ENCODE measurements around the gene KCNJ8.
"Not testable (repeated sequence)": the region's sequence is repeated elsewhere in the genome, so short reads cannot be mapped to it uniquely, and the experiment has no call there.

Gene KCNJ8

DNA sequence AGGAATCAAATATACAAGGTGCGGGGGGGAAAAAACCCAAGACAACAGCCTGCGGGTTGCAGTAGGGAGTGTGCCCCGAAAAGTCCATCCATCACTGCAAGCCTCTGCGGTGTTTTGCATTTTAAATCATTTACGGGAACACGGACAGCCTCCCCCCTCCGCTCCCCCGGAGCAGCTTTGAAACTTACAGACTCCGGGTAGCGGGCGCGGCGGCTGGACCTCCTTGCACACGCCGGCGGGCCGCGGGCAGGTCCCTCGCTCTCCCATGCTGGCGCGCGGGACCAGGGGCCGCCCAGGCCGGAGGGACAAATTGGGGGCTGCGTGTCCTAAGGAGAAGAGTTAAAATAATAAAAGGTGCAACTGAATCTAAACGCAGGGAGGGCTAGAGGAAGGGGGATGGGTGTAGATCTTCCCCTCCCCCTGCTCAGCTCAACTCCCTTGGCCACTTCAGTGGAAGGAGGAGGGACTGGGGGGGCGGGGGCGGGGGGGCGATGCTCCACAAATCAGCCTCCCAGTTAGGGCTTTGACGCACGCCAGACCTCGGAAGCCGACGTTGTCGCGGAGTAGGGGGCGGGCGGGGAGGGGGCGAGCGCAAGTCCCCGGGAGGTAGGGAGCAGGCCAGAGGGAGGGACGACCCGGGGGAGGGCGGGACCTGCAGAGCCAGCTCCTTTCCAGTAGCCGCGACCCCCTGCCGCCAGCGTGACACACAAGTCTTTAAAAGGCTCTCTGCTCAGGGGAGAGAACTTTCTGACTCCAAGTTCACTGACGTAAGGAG, at the start of gene KCNJ8:
TSS of gene KCNJ8 (minus strand) at position 349 of the 775 bp plus-strand sequence. CDS start 1,090 bp downstream, outside the sequence.
- DNase-seq: no peak

DNA sequence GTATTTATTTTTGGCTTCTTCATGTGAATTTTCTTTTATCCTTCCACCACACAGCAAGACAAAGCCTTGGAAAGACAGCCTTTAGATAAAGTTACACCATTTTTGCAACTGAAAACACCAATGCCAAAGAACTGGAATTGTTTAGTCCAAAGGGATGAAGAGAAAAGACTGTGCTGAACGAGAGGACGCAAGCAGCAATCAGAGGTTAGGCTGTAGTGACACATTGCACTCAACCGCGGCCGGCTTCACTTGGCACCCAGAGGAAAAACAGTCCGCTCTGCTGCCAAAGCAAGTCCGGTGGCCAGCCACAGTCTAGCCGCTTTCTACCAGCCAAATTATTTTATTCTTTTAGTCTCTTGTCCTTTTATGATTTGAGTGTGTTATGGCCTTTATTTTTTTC, 49.1 kb upstream of the KCNJ8 start:
- no peak for DNase-seq

DNA sequence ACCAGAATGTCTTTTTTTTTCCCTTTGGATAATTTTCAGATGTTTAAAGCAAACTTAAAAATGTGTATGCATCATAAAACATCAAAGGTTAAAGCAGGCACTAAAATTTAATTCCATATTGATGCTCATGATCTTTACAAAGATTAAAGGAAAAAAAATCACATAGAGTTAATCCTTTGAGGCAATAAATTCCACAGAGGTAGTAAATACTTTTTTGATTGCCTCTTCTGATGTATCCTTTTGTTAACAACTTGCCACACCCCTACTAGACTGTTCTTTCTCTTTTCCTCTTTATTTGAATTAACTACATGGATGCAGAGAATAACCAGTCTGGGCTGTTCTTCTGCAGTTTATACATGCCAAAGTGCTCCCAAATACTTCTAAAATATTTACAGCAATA, 45.2 kb upstream of the KCNJ8 start:
- no peak for DNase-seq

DNA sequence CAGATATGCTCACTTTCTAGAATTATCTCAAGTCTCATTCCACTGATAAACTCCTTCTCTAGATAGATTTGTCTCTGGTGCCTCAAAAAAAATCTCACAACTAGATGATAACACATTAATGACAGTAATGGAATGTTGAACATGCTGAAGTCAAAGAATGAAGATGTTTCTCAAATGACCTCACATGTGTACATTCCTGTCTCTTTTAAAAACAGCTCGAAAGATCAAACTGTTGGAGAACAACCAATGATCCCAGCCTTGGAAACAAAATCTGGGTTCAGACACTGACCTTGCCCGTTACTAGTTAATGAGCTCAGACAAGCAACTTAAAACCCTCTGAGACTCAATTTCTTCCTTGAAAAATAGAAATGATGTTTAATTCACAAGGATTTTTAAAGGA, 44.7 kb upstream of the KCNJ8 start:
- no peak for DNase-seq

DNA sequence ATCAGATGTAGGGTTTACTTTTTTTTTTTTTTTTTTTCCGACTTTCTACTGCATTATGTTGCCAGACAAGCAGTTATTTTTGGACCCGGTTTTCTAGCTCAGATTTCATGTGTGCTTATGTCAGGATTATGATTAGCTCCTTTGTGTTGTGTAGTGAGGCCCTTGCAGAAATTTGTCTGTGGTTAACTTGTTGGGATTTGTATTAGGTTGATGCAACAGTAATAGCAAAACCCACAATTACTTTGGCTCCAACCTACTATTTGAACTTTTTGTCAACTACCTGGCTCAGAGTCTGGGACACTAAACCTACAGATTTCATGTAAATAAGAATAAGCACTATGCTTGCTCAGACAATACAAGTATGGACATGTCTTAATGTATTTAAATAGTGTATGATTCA, 44.1 kb upstream of the KCNJ8 start:
- DNase-seq: no peak

DNA sequence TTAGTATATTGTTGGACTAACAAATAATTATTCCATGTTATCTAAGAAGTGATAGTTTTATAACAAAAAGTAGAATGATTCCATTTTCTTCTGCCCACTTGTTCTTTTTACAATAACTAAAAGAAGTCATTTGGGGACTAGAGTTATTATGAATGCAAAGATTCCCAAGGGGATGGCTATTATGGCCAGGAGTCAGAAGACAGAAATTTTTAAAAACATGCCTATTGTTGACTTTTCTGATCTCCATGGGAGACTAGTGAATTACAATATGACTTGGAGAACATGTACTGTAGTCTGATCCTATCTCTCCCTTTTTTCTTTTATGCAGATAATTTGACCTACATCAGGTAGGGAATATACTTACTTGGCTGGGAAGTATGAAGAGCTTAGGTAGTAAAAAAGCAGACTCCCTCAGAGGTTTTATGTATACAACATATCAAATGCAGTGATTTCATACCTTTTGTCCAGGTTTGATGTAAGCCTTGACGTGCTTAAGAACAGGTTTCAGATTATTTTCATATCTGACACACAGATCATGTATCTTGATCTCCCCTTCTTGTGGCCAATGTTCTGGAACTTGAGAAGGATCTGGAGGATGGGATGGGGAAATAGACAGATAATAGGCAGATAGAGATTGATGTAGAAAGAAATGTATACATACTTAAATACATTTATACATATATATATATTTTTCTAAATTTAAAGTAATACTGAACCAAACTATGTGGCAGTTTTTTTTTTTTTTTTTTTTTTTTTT, 41.0 kb upstream of the KCNJ8 start:
- DNase-seq: no peak

DNA sequence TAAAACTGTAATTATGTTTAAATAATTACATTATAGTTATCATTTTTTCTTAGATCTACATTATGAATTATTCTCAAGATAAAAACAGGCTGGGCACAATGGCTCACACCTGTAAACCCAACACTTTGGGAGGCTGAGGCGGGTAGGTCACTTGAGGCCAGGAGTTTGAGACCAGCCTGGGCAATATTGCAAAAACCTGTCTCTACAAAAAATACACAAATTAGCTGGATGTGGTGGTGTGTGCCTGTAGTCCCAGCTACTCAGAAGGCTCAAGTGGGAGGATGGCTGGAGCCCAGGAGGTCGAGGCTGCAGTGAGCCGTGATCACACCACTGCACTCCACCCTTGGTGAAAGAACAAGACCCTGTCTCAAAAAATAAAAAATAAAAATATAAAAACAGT, 40.3 kb upstream of the KCNJ8 start:
- DNase-seq: no peak

DNA sequence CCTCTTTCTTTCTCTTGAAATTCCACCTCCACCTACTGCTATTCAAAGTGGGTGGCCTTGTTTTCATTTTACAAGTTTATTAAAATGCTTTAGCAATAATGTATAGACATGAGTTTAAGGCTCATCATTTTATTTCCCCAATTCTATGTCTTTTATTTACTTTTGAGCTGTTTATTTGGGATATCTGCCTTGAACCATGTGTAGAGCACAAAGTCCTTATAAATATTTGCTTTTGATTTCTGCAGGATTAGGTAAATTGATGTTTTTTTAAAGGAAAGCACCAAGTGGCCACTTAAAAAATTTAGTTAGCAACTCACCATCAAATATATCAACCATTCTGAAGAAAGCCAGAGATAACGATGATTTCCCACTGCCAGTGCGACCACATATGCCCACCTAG, 39.8 kb upstream of the KCNJ8 start:
- DNase-seq: no peak

DNA sequence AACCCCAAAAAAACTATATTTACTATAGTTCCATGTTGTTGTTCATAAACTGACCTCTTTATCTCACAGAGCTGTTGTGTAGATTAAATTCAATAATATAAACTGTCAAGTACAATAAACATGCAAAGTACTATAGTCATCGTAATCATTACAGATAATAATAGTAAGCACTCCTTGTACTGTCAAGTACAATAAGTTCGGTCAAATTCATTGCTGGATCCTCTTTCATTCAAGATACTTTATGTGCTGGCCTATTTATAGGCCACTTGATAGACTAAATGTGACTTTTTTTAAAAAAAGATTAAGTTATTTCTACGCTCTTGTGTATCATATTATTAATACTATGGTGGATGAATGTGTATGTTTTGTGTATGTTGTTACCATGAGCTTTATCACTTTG, 39.2 kb upstream of the KCNJ8 start:
- no peak for DNase-seq

DNA sequence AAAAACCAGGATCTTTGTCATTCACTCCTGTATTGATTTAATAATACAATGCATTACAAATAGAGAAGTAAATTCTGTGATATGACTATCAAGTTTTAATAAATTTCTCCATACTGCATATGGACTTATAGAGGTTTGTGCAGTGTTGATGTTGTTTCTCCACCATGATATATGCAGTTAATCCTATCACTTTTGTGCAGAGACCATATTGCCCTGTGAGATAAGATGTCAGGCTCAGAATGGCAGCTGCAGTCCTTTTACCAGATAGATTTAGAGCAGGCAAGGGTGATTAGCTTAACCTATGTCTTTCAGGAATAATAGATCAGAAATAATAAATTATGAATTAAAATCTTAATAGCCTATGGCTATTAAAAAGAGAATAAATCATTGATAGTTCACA, 38.6 kb upstream of the KCNJ8 start:
- DNase-seq: no peak

DNA sequence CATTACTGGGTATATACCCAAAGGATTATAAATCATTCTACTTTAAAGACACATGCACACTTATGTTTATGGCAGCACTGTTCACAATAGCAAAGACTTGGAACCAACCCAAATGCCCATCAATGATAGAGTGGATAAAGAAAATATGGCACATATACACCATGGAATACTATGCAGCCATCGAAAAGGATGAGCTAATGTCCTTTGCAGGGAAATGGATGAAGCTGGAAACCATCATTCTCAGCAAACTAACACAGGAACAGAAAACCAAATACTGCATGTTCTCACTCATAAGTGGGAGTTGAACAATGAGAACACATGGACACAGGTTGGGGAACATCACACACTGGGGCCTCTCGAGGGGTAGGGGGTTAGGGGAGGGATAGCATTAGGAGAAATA, 37.8 kb upstream of the KCNJ8 start:
- not testable (repeated sequence) for DNase-seq

DNA sequence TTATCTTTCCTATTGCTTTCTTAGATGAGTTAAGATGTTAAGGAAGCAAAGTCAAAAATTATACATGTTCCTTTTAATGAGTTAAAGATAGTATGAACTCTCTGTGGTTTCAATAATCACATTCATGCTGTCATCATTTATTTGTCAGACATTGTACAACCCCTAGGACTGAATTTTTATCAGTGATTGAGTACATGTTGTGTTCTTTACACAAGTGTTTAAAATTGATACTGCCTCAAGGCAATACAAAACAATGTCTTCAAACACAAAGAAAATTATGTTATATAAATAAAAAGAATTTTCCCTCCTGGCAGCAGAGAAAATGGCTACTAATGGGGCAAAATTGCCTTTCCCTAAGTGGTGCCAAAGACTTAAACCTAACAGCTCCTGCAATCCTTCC, 34.6 kb upstream of the KCNJ8 start:
- DNase-seq: no peak

DNA sequence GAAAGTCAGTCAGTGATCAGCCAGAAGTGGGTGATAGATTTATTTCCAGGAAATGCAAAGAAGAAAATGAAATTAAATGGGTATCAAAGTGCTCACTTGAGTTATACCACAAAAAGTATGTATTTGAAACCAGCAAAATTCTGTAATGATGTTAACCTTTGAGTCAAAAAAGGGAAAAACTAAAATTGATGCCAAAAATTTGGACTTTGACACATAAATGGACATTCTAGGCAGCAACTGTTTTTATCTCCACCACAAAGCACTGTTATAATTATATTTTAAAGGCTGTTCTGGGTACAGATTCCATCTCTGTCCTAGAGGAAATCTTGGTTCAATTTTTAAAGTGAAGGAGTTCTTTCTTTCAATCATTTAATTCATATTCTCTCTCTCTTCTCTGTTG, 31.7 kb upstream of the KCNJ8 start:
- DNase-seq: no peak

DNA sequence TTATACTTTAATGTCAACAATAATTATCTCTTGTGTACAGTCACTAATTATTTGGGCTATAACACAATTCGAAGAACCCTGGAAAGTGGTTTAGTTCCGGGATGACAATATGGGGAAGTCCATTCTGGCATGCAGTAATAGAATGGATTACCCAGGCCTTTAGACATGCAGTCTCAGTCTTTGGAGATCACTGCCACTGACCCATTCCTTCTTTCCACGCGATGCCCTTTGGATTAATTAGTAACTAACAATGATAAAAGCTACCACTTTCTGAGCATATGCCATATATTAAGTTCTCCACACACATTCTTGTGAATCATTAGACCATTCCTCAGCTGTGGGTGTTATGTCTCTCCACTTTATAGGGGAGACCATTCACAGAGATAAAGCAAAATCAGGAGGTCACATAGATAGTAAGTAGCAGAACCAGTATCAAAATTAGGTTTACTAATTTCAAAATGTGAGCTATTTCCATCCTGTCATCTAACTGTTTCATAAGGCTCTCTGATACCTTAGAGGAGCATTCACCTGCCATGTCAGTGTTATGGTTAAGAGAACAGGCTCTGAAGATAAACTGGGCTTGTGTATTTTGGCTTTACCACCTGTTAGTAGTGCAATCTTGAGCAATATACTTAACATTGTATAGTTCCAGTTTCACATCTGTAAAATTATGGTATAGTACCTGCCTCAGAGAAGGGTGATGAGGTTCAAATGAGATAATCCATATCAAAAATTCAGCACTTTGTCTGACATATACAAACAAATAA, 27.2 kb upstream of the KCNJ8 start:
- no peak for DNase-seq

DNA sequence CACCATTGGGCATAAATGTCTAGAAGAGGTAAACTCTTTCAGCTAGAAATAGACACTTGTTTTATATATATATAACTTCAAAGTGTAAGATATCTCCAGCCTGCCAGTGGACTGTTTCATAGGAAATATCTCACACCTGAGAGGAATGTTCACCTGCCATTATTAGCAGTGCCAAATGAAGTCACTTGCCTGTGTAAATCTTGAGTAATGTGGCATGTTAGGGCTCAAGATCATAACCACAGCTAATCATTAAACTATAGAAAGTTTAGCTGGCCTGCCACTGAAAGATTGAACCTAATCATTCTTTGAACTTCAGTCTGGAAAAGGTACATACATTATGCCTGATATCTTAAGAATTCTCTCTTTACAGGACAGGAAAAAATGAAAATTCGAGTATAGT, 25.5 kb upstream of the KCNJ8 start:
- DNase-seq: no peak

DNA sequence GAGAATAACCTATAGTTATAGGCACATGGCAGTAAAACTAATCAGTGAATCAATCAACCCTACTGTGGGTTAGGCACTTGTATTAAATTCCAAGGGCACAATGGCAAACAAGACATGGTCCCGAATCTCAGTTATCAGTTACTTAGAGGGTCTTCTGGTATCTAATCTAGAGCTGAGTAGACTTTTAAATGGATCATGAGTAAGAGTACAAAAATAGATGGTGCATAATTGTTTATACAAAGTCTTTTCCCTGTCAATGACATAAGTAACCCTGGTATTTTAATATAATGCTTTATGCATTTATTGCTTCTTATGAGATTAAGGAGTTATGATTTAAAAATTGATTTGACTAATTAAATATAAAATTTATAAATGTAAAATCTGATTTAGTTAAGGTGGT, 23.0 kb upstream of the KCNJ8 start:
- DNase-seq: no peak

DNA sequence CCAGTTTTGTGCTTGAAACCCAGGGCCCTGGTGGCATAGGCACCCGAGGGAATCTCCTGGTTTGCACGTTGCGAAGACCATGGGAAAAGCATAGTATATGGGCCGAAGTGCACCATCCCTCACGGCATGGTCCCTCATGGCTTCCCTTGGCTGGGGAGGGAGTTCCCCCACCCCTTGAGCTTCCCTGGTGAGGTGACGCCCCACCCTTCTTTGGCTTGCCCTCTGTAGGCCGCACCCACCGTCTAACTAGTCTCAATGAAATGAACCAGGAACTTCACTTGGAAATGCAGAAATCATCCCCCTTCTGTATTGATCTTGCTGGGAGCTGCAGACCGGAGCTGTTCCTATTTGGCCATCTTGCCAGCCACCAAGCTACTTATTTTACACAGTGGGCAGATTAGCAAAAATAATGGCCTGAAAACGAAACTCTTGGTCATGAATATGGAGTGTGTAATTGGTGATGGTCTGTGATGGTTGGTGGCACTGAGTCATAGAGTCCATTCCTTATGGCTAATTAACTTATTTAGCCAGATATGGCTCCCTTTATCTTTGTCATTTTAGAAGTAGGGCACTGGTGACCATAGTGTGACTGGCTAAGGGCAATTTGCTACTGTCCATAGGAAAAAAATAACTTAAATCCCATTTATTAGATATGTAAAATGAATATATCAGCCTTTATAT, 21.3 kb upstream of the KCNJ8 start:
- DNase-seq: no peak

DNA sequence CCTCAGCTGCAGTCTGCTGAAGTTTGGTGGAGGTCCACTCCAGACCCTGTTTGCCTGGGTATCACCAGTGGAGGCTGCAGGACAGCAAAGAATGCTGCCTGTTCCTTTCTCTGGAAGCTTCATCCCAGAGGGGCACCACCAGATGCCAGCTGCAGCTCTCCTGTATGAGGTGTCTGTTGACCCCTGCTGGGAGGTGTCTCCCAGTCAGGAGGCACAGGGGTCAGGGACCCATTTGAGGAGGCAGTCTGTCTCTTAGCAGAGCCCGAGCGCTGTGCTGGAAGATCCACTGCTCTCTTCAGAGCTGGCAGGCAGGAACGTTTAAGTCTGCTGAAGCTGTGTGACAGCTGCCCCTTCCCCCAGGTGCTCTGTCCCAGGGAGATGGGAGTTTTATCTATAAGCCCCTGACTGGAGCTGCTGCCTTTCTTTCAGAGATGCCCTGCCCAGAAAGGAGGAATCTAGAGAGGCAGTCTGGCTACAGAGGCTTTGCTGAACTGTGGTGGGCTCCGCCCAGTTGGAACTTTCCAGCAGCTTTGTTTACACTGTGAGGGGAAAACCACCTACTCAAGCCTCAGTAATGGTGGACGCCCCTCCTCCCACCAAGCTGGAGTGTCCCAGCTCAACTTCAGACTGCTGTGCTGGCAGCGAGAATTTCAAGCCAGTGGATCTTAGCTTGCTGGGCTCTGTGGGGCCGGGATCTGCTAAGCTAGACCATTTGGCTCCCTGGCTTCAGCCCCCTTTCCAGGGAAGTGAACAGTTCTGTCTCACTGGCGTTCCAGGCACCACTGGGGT, 20.5 kb upstream of the KCNJ8 start:
- not testable (repeated sequence) for DNase-seq

DNA sequence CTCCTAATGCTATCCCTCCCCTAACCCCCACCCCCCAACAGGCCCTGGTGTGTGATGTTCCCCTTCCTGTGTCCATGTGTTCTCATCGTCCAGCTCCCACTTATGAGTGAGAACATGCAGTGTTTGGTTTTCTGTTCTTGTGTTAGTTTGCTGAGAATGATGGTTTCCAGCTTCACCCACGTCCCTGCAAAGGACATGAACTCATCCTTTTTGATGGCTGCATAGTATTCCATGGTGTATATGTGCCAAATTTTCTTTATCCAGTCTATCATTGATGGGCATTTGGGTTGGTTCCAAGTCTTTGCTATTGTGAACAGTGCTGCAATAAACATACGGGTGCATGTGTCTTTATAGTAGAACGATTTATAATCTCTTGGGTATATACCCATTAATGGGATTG, 15.2 kb upstream of the KCNJ8 start:
- not testable (repeated sequence) for DNase-seq

DNA sequence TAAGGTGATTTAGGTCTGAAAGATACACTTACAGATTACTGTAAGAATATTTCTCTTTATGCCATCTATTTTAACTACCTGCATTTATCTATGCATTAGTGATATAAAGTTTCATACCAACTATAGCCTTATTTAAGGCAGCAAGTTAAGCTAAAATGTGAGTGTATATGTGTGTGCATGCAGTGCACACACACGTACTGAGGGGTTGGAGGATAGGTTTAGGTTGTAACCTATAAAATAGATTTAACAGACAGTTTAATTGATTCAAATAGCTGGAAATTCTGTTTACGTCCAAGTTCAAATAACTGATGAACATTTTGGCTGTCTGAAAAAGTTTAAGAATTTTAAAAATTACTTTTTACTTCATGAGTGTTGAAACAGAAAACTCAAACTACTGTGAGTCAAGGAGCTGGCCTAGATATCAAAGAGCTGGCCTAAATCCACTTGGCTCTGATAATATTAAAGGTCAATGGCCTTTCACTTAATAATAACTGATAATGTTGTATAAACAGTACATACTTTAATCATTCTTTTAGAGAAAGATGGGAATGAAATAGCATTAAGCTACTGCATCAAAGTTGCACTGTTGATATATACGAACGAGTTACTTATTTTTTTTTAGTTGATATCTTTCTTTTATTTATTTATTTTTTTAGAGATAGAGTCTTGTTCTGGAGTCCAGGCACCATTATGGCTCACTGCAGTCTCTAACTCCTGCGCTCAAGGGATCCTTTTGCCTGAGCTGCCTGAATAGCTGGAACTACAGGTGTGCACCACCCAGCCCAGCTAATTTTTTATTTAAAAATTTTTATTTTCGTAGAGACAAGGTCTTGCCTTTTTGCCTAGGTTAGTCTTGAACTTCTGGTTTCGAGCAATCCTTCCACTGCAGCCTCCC, 13.8 kb upstream of the KCNJ8 start:
- DNase-seq: no peak

DNA sequence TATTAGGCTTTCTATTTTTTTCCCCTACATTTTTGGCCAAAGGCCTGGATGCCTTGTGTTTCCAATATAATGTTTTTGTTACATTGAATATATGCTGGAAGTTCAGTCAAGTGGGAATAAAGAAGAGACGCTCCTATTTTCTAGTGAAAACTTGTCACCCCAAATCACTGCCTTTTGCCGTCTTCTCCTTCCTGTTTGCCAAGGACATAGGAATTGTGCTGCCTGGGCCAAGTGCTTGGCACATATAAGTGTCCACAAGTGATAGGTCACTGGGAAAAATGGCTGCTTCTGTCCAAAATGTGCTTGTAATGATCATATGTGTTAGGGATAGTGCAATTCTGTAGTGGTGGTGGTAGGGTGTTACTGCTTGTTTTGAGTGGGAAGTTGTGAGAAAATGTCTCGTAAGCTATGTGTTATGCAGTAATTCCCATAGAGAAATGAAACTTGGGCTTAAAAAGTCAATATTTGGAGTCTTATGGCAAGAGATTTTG, 11.6 kb upstream of the KCNJ8 start:
- DNase-seq: no peak
